HG02884 (cell line): ENCODE measurements around the gene NCS1.

Experiments used
- ATAC-seq: cut with Tn5 transposase; IDR thresholded peaks from one replicate; pipeline ENCODE4 v1.9.1; 2021; ENCODE audit warnings: mild to moderate bottlenecking, moderate library complexity; ENCODE audit not compliant: unreplicated experiment

The NCS1 gene

GRCh38 chr9:130284690-130285089 lies 112.5 kb downstream of the NCS1 start:
- ATAC-seq: no peak

- ATAC-seq: no peak
These were observed 113.1 kb downstream of the NCS1 start for GRCh38 chr9:130285271-130285670.

- no peak for ATAC-seq
These were observed 114.0 kb downstream of the NCS1 start for GRCh38 chr9:130286072-130286770.
